K562 (cell line): ENCODE data around the gene ZC3H12A. TPM values are rescaled to one million over a fixed set of nuclear protein-coding genes. Genes with fewer than 3 reads are reported as not detected.

Experiments
- ATAC-seq: fragments of 200-7000 bp; cut with Tn5 transposase; 3 replicates; pipeline ENCODE4 v1.9.1; 2020; ENCODE audit warnings: moderate library complexity
- BruUV-seq: library from RNA; stranded (reverse); fragments of 400-500 nt; replicated peaks from 2 replicates; lab custom pipeline; 2021; lab: Mats Ljungman, UMichigan
- CTCF ChIA-PET: fragments of 300-600 bp; formaldehyde crosslinking; extraction: SDS; loops from one replicate; lab custom pipeline; 2021; ENCODE audit warnings: low intra/inter-chr PET ratio; lab: Yijun Ruan, JAX
- POLR2A ChIA-PET: fragments of 300-600, 350-650 bp; sonication (Branson Sonifier 250); formaldehyde crosslinking; extraction: SDS; loops from one replicate; lab custom pipeline; 2021; ENCODE audit warnings: antibody characterized with exemption, inconsistent platforms; lab: Yijun Ruan, JAX
- DNase-seq, 4 experiments: peaks; one replicate each; pipeline versions ENCODE4 v3.0.0 to v3.0.0-alpha.2; 2011 to 2018; ENCODE audit warnings: low spot score in 3 of 4, mixed read lengths in 3 of 4; ENCODE audit errors: extremely low read depth in 1 of 4
- FAIRE-seq: peaks from 2 replicates; lab custom pipeline; 2011; peaks lifted over from hg19 to GRCh38; lab: Jason Lieb, UNC
- H2AFZ ChIP-seq: 2 replicates; pipeline ENCODE4 v1.6.0; 2011; ENCODE audit warnings: low read depth, low read length, control low read depth, inconsistent platforms
- H3K27ac ChIP-seq: fragments of 200-600 bp; 3 replicates; pipeline ENCODE4 v1.8.0; 2011; ENCODE audit warnings: low read depth, mild to moderate bottlenecking, control low read depth, inconsistent platforms, low read length, moderate library complexity, mixed read lengths; ENCODE audit errors: extremely low read depth
- H3K27me3 ChIP-seq, 2 experiments: fragments of 300-600 bp in 1 of 2; 2 replicates in 1 of 2; 3 replicates in 1 of 2; pipeline versions ENCODE4 v1.6.0 to v1.8.0; 2011; ENCODE audit warnings: inconsistent platforms in 2 of 2, low read length in 2 of 2, mild to moderate bottlenecking in 1 of 2, mixed read lengths in 1 of 2, moderate library complexity in 1 of 2; ENCODE audit not compliant: control insufficient read depth in 2 of 2, insufficient read depth in 2 of 2
- H3K36me3 ChIP-seq: fragments of 300-600 bp; 3 replicates; pipeline ENCODE4 v1.8.0; 2011; ENCODE audit warnings: mild to moderate bottlenecking, low read length, inconsistent platforms; ENCODE audit not compliant: control insufficient read depth, insufficient read depth
- H3K4me1 ChIP-seq, 2 experiments: fragments of 200-600 bp in 1 of 2; replicated peaks in 1 of 2; 2 replicates in 1 of 2; 3 replicates in 1 of 2; pipeline versions ENCODE4 v1.5.1 to v1.8.0; 2011; ENCODE audit warnings: inconsistent platforms in 2 of 2, low read length in 2 of 2, mild to moderate bottlenecking in 1 of 2, mixed read lengths in 1 of 2, moderate library complexity in 1 of 2; ENCODE audit not compliant: control insufficient read depth in 2 of 2, insufficient read depth in 2 of 2
- H3K4me2 ChIP-seq: 2 replicates; pipeline ENCODE4 v1.6.1; 2011; ENCODE audit warnings: low read length, control low read depth, inconsistent platforms, mixed read lengths; ENCODE audit not compliant: insufficient read depth
- H3K4me3 ChIP-seq: fragments of 200-600 bp; sonication (generic), shearing (Covaris generic); 2 replicates; pipeline ENCODE4 v1.5.1; 2016; ENCODE audit warnings: control low read depth, inconsistent platforms
- H3K79me2 ChIP-seq: fragments of 200-600 bp; 3 replicates; pipeline ENCODE4 v1.8.0; 2011; ENCODE audit warnings: low read length, inconsistent platforms; ENCODE audit not compliant: control insufficient read depth, insufficient read depth
- H3K9ac ChIP-seq, 2 experiments: 2 replicates each; pipeline versions ENCODE4 v1.6.0 to v1.6.1; 2011; ENCODE audit warnings: low read depth in 2 of 2, low read length in 2 of 2, control low read depth in 1 of 2, inconsistent platforms in 1 of 2, mild to moderate bottlenecking in 1 of 2, mixed read lengths in 1 of 2; ENCODE audit not compliant: insufficient read depth in 1 of 2
- H3K9me1 ChIP-seq: one replicate; pipeline ENCODE4 v1.6.0; 2011; ENCODE audit warnings: inconsistent platforms, mild to moderate bottlenecking, low read length, moderate library complexity; ENCODE audit not compliant: control insufficient read depth, insufficient read depth
- H3K9me3 ChIP-seq: replicated peaks from 2 replicates; pipeline ENCODE4 v1.5.1; 2011; ENCODE audit warnings: low read depth, low read length, inconsistent platforms; ENCODE audit not compliant: control insufficient read depth, insufficient read depth
- H4K20me1 ChIP-seq: replicated peaks from 2 replicates; pipeline ENCODE4 v1.6.1; 2011; ENCODE audit warnings: low read length, inconsistent platforms, mixed read lengths; ENCODE audit not compliant: control insufficient read depth, insufficient read depth
- POLR2AphosphoS5 ChIP-seq: IDR thresholded peaks from 2 replicates; pipeline ENCODE4 v1.6.1; 2011; ENCODE audit warnings: mild to moderate bottlenecking, low read depth, low read length, moderate library complexity; ENCODE audit not compliant: control insufficient read depth, insufficient read depth
- POLR2G ChIP-seq: fragments of 200-400 bp; formaldehyde crosslinking; IDR thresholded peaks from 2 replicates; pipeline ENCODE4 v1.6.1; 2017; ENCODE audit warnings: low read depth, mild to moderate bottlenecking, antibody characterized with exemption, low read length, moderate library complexity
- WGBS: fragments of 100-300 bp; shearing (Covaris generic); methylation state at CpG from one replicate; pipeline ENCODE4 v1.1.6; 2016; ENCODE audit warnings: low coverage, mixed read lengths; ENCODE audit not compliant: insufficient coverage; ENCODE audit errors: missing lambda C conversion rate; 5-methylcytosine and 5-hydroxymethylcytosine counted together
- in situ Hi-C: fragments of 300-500 bp; cut with MboI; formaldehyde crosslinking; loops from 4 replicates; pipeline ENCODE4 v1.15.0; 2018; ENCODE audit warnings: inconsistent platforms, mixed read lengths
- intact Hi-C: fragments of 100-400 bp; cut with micrococcal nuclease; formaldehyde crosslinking; loops from 2 replicates; pipeline ENCODE4 v1.14.2; 2022
- polyA plus RNA-seq, 8 experiments: library from polyadenylated mRNA; depleted of rRNA in 4 of 8; stranded (reverse) in 5 of 8; unstranded in 3 of 8; fragments of >200 nt; fragmentation: Nextera tagmentation in 2 of 8; fragmentation: Illumina TruSeq in 1 of 8; extraction: Ambion mirVana in 2 of 8; extraction: Trizol in 1 of 8; gene quantifications; 2 replicates each; pipeline versions ENCODE4 v1.2.1 to v1.2.3, GENCODE V29; 2011 to 2014; ENCODE audit warnings: inconsistent platforms in 1 of 8, missing spikeins in 1 of 8
- total RNA-seq, 7 experiments: library from RNA; depleted of rRNA in 6 of 7; stranded (reverse); fragments of >200 nt in 6 of 7; fragmentation: Illumina TruSeq in 2 of 7; extraction: Trizol in 2 of 7; gene quantifications; 2 replicates each; pipeline versions ENCODE4 v1.2.1 to v1.2.3, GENCODE V29; 2011 to 2021; ENCODE audit warnings: low replicate concordance in 1 of 7
- TF ChIP-seq, protein P1 (sequence below), 2 experiments: fragments of 450-650 bp; IDR thresholded peaks; 2 replicates each; pipeline ENCODE4 v1.6.1; 2016

Gene ZC3H12A
- total and polyA plus RNA-seq, 9 of the 15 experiments (the other 6 are each of a cell fraction or from before 2014, with no cell fraction given) = 0.14 to 9.4 (median 6.7) TPM

DNA sequence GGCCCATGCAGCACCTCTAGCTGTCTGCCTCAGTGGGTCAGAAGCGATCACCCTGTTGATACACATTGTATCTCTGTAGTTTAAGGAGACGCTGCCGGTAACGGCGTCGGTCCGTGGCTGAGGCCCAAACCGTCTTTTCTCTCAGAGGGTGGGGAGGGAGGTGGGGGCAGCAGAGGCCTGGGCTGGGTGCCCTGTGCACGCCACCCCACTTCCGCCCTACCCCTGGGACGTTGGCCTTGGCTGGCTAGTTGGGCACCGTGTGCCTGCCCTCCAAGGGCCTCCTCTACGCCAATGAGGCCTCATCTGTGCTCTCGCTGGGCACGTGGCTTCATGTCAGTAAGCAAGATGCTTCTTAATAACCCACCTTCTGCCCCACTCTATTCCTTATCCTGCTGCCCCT, 9.4 kb downstream of the ZC3H12A start:
- no TSS peak for BruUV-seq

More for the DNA sequence above, 9.4 kb downstream of the ZC3H12A start:
- Histone ChIP-seq H4K20me1 (peaks cover 12% of the 10 kb centered on the region; the same call in 1 of the 2 replicates), H3K27ac (no peak overlapping the region), H2AFZ (no peak overlapping the region), H3K36me3 (peaks cover 65% of the 10 kb centered on the region), H3K9me1 (no peaks in the 10 kb centered on the region), H3K9ac (0 out of 4 replicates have a peak overlapping the region, but pooled peaks of 1 of the 2 experiments have one; percentile 31), H3K4me2 (no peak overlapping the region), H3K79me2 (peaks cover 15% of the 10 kb centered on the region), H3K9me3 (no peaks in the 10 kb centered on the region), H3K27me3 (no peaks in the 10 kb centered on the region), H3K4me1 (peaks cover 16 to 34% of the 10 kb centered on the region in 2 experiments; a peak in 4 of 5 replicates), H3K4me3 (no peak overlapping the region)
- FAIRE-seq (no peak), ATAC-seq (no peak), DNase-seq (no peak)
- ChIA-PET CTCF (interaction anchor here (1.1 kb wide), 1 partner anchor 29 kb away, joined by 3 read pairs; no protein-coding TSS in a partner anchor), POLR2A (interaction anchor here (0.7 to 6.4 kb wide), 8 partner anchors 8 to 507 kb away, joined by 3 to 118 read pairs (median 4); partner anchors contain the start of genes MEAF6 and ZC3H12A)
- in situ Hi-C loops = no loop called here
- WGBS = 85% methylated on average over 12 of the region's 15 CpGs
- TF ChIP-seq, protein P1, sequence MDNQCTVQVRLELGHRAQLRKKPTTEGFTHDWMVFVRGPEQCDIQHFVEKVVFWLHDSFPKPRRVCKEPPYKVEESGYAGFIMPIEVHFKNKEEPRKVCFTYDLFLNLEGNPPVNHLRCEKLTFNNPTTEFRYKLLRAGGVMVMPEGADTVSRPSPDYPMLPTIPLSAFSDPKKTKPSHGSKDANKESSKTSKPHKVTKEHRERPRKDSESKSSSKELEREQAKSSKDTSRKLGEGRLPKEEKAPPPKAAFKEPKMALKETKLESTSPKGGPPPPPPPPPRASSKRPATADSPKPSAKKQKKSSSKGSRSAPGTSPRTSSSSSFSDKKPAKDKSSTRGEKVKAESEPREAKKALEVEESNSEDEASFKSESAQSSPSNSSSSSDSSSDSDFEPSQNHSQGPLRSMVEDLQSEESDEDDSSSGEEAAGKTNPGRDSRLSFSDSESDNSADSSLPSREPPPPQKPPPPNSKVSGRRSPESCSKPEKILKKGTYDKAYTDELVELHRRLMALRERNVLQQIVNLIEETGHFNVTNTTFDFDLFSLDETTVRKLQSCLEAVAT (IDR thresholded peaks at IDR 0.05) = no peak
- 0 out of 2 replicates have a peak, but pooled peaks have one; percentile 5 for TF ChIP-seq POLR2G
- TF ChIP-seq POLR2AphosphoS5 = 0 out of 2 replicates have a peak, but pooled peaks have one; percentile 20
- intact Hi-C loops = no loop called here
